ENCODE data around the gene IL15RA.
"Not testable (repeated sequence)": the region's sequence is repeated elsewhere in the genome, so short reads cannot be mapped to it uniquely, and the experiment has no call there.

The IL15RA gene

DNA sequence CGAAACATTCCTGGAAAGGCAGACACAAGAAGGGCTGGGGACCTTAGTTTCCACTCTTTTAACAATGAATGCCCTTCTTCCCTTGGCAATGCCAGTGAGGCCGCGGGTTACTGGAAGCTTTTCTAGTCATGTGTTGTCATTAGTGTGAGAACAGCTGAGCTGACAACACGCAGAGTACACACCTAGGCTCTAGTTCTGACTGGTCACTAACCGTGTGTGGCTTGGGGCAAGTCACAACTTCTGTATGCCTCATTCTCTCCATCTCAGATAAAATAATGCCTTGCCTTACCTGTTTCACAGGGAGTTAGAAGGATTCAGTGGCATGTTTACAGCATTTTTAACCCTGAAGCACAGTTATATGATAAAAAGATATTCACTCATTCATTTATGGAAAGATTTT lies 55.6 kb downstream of the IL15RA start:
- H3K4me3 ChIP-seq (ENCODE audit: low read length): no peak overlapping the region
- TF ChIP-seq ZNF274 (IDR thresholded peaks at IDR 0.05; ENCODE audit: low read depth, low read length): no peak

DNA sequence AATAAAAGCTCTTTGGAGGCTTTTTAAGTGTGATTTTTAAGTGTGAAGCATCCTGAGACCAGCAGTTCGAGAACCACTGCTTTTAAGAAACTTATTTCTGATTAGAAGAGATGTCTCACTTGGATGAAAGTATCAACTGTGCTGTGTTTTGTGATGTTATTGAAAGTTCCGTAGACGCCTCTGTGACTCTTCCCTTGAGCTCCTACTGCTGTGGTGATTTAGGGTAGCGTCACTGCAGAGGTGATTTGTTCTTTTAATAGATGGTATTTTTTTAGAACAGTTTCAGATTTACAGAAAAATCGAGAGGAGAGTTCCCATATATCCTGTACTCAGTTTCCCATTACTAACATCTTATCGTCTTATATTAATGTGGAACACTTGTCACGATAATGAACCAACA lies 57.8 kb downstream of the IL15RA start:
- H3K4me3 ChIP-seq (ENCODE audit: low read length): no peak overlapping the region
- no peak for TF ChIP-seq ZNF274 (IDR thresholded peaks at IDR 0.05; ENCODE audit: low read depth, low read length)

DNA sequence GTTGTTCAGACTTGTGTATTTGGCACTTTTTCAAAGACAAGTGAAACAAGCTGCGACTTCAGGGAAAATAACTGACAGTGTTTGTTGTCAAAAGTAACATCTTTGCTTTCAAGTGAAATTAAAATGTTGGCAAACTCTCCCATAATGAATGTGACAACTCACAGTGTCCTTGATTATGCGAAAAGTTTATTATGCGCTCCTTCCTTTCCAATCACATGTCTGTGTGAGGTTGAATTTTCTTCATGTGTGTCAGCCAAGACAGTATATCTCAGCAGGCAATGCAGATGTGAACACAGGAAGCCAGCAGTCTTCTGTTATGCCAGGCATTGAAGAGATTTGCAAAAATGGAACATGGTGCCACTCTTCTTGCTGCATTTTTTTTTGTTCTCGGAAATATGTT lies 58.6 kb downstream of the IL15RA start:
- no peak overlapping the region for H3K4me3 ChIP-seq (ENCODE audit: low read length)
- TF ChIP-seq ZNF274 (IDR thresholded peaks at IDR 0.05; ENCODE audit: low read depth, low read length): no peak

DNA sequence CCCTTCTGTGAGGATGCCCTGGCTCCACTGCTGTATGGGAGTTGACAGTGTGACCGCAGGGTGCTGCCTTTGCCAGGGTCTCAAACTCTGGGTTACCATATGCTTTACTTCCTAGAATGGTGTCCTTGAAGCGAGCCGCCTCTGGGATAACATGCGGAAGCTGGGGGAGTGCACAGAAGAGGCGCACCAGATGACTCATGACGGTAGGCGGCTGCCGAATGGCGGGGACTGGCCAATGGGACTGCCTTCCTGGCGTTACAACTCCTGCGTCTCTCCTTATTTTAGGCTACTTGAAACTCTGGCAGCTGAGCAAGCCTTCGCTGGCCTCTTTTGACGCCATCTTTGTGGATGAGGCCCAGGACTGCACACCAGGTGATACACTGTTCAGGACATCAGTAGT lies 60.0 kb downstream of the IL15RA start:
- TF ChIP-seq ZNF274 (IDR thresholded peaks at IDR 0.05; ENCODE audit: low read depth, low read length): no peak
- no peak overlapping the region for H3K4me3 ChIP-seq (ENCODE audit: low read length)

DNA sequence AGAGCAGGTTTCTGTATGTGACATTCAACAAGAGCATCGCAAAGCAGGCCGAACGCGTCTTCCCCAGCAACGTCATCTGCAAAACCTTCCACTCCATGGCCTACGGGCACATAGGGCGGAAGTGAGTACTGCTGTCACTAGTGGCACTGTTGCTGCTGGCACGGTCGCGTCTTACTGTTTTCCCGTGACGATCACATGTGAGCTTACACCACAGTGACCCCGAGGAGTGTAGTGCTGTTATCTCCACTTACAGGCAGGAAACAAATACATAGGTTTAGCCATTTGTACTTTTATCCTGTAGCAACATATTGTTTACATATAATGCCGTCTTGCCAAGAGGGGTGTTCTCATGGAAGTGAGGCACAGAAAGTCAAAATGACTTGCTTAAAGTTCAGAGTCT lies 61.9 kb downstream of the IL15RA start:
- no peak for TF ChIP-seq ZNF274 (IDR thresholded peaks at IDR 0.05; ENCODE audit: low read depth, low read length)
- H3K4me3 ChIP-seq (ENCODE audit: low read length): no peak overlapping the region

DNA sequence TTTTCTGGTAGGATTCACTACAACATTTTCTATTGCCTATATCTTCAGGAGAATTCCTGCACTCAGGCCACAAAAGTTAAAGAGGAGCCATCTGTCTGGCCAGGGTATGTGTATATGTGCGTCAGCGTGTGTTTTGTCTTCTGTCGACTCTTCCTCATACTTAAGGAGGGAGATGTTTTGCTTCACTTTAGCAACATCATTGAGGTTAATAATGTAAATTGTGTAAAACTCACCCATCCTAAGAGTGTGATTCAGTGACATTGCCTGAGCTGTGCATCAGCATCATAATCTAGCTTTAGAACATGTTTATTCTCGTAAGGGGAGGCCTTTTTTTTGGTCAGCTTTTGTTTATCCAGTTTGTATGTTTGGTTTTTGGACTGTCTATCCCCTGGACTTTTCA lies 63.6 kb downstream of the IL15RA start:
- H3K4me3 ChIP-seq (ENCODE audit: low read length): no peak overlapping the region
- TF ChIP-seq ZNF274 (IDR thresholded peaks at IDR 0.05; ENCODE audit: low read depth, low read length): no peak

DNA sequence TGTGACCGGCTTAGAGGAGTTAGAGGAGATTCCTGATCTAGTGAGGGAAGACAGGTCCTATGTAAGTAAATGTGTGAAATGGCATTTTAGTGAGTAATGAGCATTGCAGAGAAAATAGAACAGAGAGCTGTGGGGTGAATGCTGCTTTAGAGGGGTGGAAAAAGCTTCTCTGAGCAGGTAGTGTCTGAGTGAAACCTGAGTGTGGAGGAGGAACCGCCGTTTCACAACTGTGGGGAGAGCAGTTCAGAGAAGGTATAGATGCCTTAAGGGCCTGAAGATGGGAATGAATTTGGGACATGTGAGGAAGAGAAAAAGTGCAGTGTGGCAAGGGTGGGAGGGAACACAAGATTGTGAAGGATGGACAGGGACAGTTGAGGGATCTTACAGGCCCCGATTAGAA lies 65.7 kb downstream of the IL15RA start:
- H3K4me3 ChIP-seq (ENCODE audit: low read length): no peak overlapping the region
- no peak for TF ChIP-seq ZNF274 (IDR thresholded peaks at IDR 0.05; ENCODE audit: low read depth, low read length)

DNA sequence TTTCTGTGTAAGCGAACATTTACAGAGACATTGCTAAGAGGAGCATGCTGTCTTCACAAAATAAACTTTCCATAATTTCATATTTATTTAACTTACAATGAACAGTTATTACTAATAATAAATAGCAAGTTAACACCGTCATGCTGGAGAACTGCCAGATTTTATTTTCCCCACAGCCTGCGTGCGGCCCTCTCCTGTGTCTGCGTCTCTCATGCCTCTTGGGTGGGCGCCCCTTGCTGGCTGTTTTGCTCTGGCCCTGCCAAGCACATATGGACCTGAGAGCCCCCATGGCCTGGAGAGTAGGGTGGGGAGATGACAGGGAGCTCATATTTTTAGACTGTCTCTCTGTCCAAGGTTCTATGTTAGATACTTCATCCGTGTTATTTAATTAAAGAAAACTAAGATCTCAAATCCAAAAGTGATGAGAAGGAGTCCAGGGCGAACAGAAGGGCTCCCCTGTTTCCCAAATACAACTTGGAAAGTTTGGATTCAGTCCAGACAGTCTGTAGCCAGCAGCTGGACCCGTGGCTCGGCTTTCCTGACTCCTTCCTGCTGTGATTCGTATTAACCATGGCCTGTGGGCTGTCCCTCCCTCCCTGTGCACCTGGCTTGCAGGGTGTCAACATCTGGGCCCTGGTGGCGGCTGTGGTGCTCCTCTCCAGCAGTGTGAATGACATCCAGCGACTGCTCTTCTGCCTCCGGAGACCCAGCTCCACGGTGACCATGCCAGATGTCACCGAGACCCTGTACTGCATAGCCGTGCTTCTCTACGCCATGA lies 66.8 kb downstream of the IL15RA start:
- no peak overlapping the region for H3K4me3 ChIP-seq (ENCODE audit: low read length)
- no peak for TF ChIP-seq ZNF274 (IDR thresholded peaks at IDR 0.05; ENCODE audit: low read depth, low read length)

DNA sequence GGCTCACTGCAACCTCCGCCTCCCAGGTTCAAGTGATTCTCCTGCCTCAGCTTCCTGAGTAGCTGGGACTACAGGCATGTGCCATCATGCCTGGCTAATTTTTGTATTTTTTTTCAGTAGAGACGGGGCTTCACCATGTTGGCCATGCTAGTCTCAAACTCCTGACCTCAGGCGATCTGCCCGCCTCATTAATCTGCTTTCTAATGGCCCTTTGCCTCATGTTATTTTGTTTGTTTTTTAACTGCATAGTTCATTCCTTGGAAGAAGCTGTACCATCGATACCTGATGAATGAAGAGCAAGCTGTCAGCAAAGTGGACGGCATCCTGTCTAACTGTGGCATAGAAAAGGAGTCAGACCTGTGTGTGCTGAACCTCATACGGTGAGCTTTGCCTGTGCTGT lies 68.7 kb downstream of the IL15RA start:
- H3K4me3 ChIP-seq (ENCODE audit: low read length): not testable (repeated sequence)

DNA sequence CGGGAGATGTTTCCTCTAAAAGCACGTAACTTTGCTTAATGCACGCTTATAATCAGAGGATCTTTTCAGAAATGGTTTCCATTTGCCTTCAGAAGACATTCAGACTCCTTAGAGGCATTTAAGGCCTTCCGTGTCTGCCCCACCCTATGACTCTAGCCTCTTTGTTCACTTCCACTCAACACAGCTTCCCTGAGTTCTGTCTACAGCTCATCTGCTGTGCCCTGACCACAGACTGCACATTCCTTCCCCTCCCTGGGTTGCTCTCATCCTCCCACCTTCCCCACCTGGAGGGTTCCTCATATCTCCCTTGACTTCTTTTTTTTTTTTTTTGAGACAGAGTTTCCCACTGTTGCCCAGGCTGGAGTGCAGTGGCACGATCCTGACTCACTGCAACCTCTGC lies 70.7 kb downstream of the IL15RA start:
- no peak overlapping the region for H3K4me3 ChIP-seq (ENCODE audit: low read length)
- no peak for TF ChIP-seq ZNF274 (IDR thresholded peaks at IDR 0.05; ENCODE audit: low read depth, low read length)

DNA sequence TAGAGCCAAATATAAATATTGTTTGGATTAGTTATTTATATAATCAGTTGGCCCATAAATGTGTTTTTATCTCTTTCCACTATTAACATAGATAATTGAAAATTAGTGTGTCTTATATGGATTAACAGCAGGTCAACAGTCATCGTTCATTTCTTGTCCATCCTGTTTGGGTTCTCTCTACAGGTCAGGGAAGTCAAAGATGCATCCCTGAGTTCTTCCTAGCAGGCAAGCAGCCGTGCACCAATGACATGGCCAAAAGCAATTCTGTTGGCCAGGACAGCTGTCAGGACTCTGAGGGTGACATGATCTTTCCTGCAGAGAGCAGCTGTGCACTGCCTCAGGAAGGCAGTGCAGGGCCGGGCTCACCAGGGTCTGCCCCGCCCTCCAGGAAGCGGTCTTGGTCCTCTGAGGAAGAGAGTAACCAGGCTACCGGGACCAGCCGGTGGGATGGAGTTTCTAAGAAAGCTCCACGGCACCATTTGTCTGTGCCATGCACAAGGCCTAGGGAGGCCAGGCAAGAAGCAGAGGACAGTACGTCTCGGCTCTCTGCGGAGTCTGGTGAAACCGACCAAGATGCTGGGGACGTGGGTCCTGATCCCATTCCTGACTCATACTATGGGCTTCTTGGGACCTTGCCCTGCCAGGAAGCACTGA lies 71.4 kb downstream of the IL15RA start:
- H3K4me3 ChIP-seq (ENCODE audit: low read length): no peak overlapping the region
- no peak for TF ChIP-seq ZNF274 (IDR thresholded peaks at IDR 0.05; ENCODE audit: low read depth, low read length)

DNA sequence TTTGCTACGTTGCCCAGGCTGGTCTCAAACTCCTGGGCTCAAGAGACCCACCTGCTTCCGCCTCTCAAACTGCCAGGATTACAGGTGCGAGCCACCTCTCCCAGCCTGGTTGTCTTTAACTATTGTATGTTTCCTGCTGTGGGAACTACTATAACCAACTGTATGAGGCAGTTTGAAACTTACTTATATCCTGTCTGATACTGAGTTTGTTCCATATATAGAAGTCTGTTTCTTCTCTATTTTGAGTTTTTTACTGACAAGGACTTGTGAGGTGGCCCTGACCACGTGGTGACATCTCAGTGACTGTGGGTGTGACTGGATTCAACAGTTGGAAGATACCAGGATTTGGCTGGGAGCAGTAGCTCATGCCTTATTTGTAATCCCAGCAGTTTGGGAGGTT lies 73.1 kb downstream of the IL15RA start:
- H3K4me3 ChIP-seq (ENCODE audit: low read length): peak overlapping the region; percentile 53; the same call in 1 of the 2 replicates
- no peak for TF ChIP-seq ZNF274 (IDR thresholded peaks at IDR 0.05; ENCODE audit: low read depth, low read length)

DNA sequence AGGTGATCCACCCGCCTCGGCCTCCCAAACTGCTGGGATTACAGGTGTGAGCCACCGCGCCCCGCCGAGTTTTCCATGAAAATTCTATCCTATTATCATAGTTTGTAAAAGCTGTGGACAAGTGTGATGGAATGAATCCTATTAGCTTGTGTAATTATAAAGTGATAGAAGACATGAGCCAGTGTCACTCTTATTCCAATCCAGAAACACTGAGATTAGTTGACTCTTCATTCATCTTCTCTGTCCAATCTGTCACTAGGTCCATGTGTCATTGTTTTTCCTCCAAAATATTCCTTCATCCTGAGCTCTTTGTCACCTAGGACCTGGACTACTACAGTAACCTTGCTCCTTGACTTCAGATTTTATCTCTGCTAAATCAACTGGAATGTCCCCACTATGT lies 73.8 kb downstream of the IL15RA start:
- H3K4me3 ChIP-seq (ENCODE audit: low read length): no peak overlapping the region
- TF ChIP-seq ZNF274 (IDR thresholded peaks at IDR 0.05; ENCODE audit: low read depth, low read length): no peak

DNA sequence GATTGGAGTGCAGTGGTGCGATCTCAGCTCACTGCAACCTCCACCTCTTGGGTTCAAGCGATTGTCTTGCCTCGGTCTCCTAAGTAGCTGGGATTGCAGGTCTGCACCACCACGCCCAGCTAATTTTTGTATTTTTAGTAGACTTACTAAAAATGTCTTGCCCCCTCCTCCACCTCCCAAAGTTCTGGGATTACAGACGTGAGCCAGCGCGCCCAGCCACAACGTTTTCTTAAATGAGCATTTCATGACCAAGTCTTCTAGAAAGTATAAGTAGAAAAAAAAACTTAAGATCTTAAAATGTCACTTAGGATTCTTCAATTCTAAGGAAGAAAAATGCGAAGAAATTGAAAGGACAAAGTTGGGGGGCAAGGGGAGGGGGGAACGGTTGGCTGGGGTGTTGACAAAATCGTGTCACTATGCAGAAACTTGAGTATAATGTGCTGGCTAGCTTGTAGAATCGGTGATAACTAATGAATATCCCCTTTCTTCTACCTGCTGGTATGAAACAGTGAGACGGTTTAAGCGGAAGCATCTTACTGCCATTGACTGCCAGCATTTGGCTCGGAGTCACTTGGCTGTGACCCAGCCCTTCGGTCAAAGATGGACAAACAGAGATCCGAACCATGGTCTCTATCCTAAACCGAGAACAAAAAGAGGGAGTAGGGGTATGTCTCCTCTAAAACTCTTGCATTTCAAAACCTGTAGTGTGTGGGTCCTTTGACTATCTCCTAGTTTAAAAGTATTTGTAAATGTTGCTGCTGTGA lies 74.7 kb downstream of the IL15RA start:
- no peak overlapping the region for H3K4me3 ChIP-seq (ENCODE audit: low read length)
- no peak for TF ChIP-seq ZNF274 (IDR thresholded peaks at IDR 0.05; ENCODE audit: low read depth, low read length)

Measured in GM08714 (cell line).